H54 (cell line): ENCODE data around the gene C10orf143.
"Not testable (repeated sequence)": the region's sequence is repeated elsewhere in the genome, so short reads cannot be mapped to it uniquely, and the experiment has no call there.

ENCODE experiments used
- DNase-seq: peaks from one replicate; pipeline ENCODE4 v3.0.0; 2011; ENCODE audit warnings: low spot score, mixed read lengths; ENCODE audit not compliant: insufficient read length
- FAIRE-seq: peaks from 3 replicates; lab custom pipeline; 2011; peaks lifted over from hg19 to GRCh38; lab: Jason Lieb, UNC
- POLR2A ChIP-seq: IDR thresholded peaks from 2 replicates; pipeline ENCODE4 v1.6.1; 2011; ENCODE audit warnings: low read depth, mild to moderate bottlenecking, low read length

Gene C10orf143

GRCh38 chr10:130128062-130128781 is 17.6 kb upstream of the C10orf143 start:
- DNase-seq = no peak
- no peak for TF ChIP-seq POLR2A
- no peak for FAIRE-seq

GRCh38 chr10:130127364-130128061 is 16.9 kb upstream of the C10orf143 start:
- FAIRE-seq (peak; percentile 83), DNase-seq (peak; percentile 52)

GRCh38 chr10:130121486-130122079 is 11.0 kb upstream of the C10orf143 start:
- TF ChIP-seq POLR2A = no peak
- DNase-seq (no peak), FAIRE-seq (no peak)

More at GRCh38 chr10:130127364-130128061, 16.9 kb upstream of the C10orf143 start:
- TF ChIP-seq POLR2A = no peak

GRCh38 chr10:130117535-130117934 is 6.9 kb upstream of the C10orf143 start:
- not testable (repeated sequence) for FAIRE-seq, DNase-seq

- DNase-seq, FAIRE-seq: not testable (repeated sequence)
These were observed 6.3 kb upstream of the C10orf143 start for GRCh38 chr10:130116942-130117341.

GRCh38 chr10:130112821-130113220 is 2.2 kb upstream of the C10orf143 start:
- TF ChIP-seq POLR2A = no peak
- no peak for DNase-seq
- FAIRE-seq = no peak

- FAIRE-seq = no peak
- TF ChIP-seq POLR2A = no peak
- no peak for DNase-seq
These were observed 1.2 kb upstream of the C10orf143 start for GRCh38 chr10:130111852-130112180.

- peak; percentile 80 for FAIRE-seq
- DNase-seq = peak; percentile 75
- TF ChIP-seq POLR2A = no peak; the same call in 1 of the 2 replicates
These were observed 652 bp upstream of the C10orf143 start for GRCh38 chr10:130111113-130111851.

GRCh38 chr10:130109796-130110245 is 809 bp downstream of the C10orf143 start:
- no peak for TF ChIP-seq POLR2A
- DNase-seq = no peak

GRCh38 chr10:130108934-130109604 is 1.6 kb downstream of the C10orf143 start:
- DNase-seq (no peak), FAIRE-seq (no peak)
- no peak for TF ChIP-seq POLR2A

More at GRCh38 chr10:130109796-130110245, 809 bp downstream of the C10orf143 start:
- FAIRE-seq = no peak

GRCh38 chr10:130108146-130108545 is 2.5 kb downstream of the C10orf143 start:
- FAIRE-seq, DNase-seq: not testable (repeated sequence)

- FAIRE-seq (no peak), DNase-seq (no peak)
- TF ChIP-seq POLR2A = no peak
These were observed 4.9 kb downstream of the C10orf143 start for GRCh38 chr10:130105724-130106123.

GRCh38 chr10:130099344-130099743 is 11.3 kb downstream of the C10orf143 start:
- FAIRE-seq (no peak), DNase-seq (no peak)
- no peak for TF ChIP-seq POLR2A

- FAIRE-seq, DNase-seq: not testable (repeated sequence)
These were observed 20.1 kb downstream of the C10orf143 start for GRCh38 chr10:130090565-130090964.
